Kidney epithelial cell (primary cell): Measurements from ENCODE around the gene NME7. TPM values are rescaled to one million over a fixed set of nuclear protein-coding genes. Genes with fewer than 3 reads are reported as not detected.

Source experiments
- DNase-seq: peaks from one replicate; pipeline ENCODE4 v3.0.0-alpha.2; 2010; ENCODE audit warnings: low read depth
- H3K27me3 ChIP-seq: 2 replicates; pipeline ENCODE4 v1.6.0; 2011; ENCODE audit warnings: low read length; ENCODE audit not compliant: control insufficient read depth, insufficient read depth
- H3K36me3 ChIP-seq: 2 replicates; pipeline ENCODE4 v1.5.1; 2011; ENCODE audit warnings: low read length; ENCODE audit not compliant: control insufficient read depth, insufficient read depth
- H3K4me3 ChIP-seq: 2 replicates; pipeline ENCODE4 v1.5.1; 2011; ENCODE audit warnings: low read depth, mild to moderate bottlenecking, control low read depth, low read length
- CTCF ChIP-seq: IDR thresholded peaks from 2 replicates; pipeline ENCODE4 v1.5.1; 2011; ENCODE audit warnings: mild to moderate bottlenecking, moderate library complexity, low read length, control low read depth, inconsistent platforms; ENCODE audit not compliant: insufficient read depth, poor library complexity, severe bottlenecking
- total RNA-seq: library from RNA; depleted of rRNA; stranded (reverse); fragments of >200 nt; gene quantifications from 2 replicates; pipeline ENCODE4 v1.2.3, GENCODE V29; 2015

The NME7 gene
- total RNA-seq, 1 donor from 2014 or later, result 24.4 TPM

GRCh38 chr1:169309178-169310166, 58.1 kb downstream of the NME7 start:
- no peak for DNase-seq
- Histone ChIP-seq H3K27me3 (no peaks in the 10 kb centered on the region), H3K36me3 (no peaks in the 10 kb centered on the region), H3K4me3 (no peak overlapping the region)
- TF ChIP-seq CTCF, result no peak

- Histone ChIP-seq H3K27me3 (no peaks in the 10 kb centered on the region), H3K4me3 (no peak overlapping the region), H3K36me3 (no peaks in the 10 kb centered on the region)
- no peak for DNase-seq
- TF ChIP-seq CTCF, result no peak
Measured at GRCh38 chr1:169308313-169309039, 59.1 kb downstream of the NME7 start.

GRCh38 chr1:169307176-169307575, 60.4 kb downstream of the NME7 start:
- no peaks in the 10 kb centered on the region for H3K36me3 ChIP-seq
- DNase-seq, result no peak
- no peak for TF ChIP-seq CTCF
- no peak overlapping the region for H3K4me3 ChIP-seq
- no peaks in the 10 kb centered on the region for H3K27me3 ChIP-seq

GRCh38 chr1:169305948-169306347, 61.6 kb downstream of the NME7 start:
- H3K36me3 ChIP-seq, result no peaks in the 10 kb centered on the region
- DNase-seq, result no peak
- H3K4me3 ChIP-seq, result no peak overlapping the region
- H3K27me3 ChIP-seq, result no peaks in the 10 kb centered on the region
- TF ChIP-seq CTCF, result no peak

GRCh38 chr1:169305356-169305755, 62.2 kb downstream of the NME7 start:
- TF ChIP-seq CTCF, result no peak
- H3K36me3 ChIP-seq, result no peaks in the 10 kb centered on the region
- DNase-seq, result no peak
- H3K4me3 ChIP-seq, result no peak overlapping the region
- H3K27me3 ChIP-seq, result no peaks in the 10 kb centered on the region
